ENCODE measurements around the gene SRGAP2C.
A peak's percentile ranks its signal among the peaks of the same experiment; 100 is the strongest.
"Not testable (repeated sequence)": the region's sequence is repeated elsewhere in the genome, so short reads cannot be mapped to it uniquely, and the experiment has no call there.

GRCh38 chr1:121184290-121185127, at the start of gene SRGAP2C, which contains the start of gene FAM72B:
- TF ChIP-seq CTCF (IDR thresholded peaks at IDR 0.05 in 4 of 5, conservative IDR thresholded peaks at IDR 0.05 in 1 of 5): not testable (repeated sequence)
- peak; percentile 37 to 59 for TF ChIP-seq POLR2A (IDR thresholded peaks at IDR 0.05)

All from gastrocnemius medialis (tissue), 4 donors.